ENCODE measurements around the gene SLC12A5.

SLC12A5 gene

GRCh38 chr20:46062151-46062550, 33.1 kb downstream of the SLC12A5 start:
- no peak overlapping the region for H3K27ac ChIP-seq
- TF ChIP-seq CTCF (conservative IDR thresholded peaks at IDR 0.05) = no peak

- H3K27ac ChIP-seq = no peak overlapping the region
- TF ChIP-seq CTCF (conservative IDR thresholded peaks at IDR 0.05) = no peak
These were observed 33.6 kb downstream of the SLC12A5 start for GRCh38 chr20:46062621-46063020.

GRCh38 chr20:46063151-46063550, 34.1 kb downstream of the SLC12A5 start:
- no peak overlapping the region for H3K27ac ChIP-seq
- no peak for TF ChIP-seq CTCF (conservative IDR thresholded peaks at IDR 0.05)

GRCh38 chr20:46063652-46064054, 34.6 kb downstream of the SLC12A5 start:
- no peak overlapping the region for H3K27ac ChIP-seq
- TF ChIP-seq CTCF (conservative IDR thresholded peaks at IDR 0.05) = no peak

GRCh38 chr20:46065006-46065405, 36.0 kb downstream of the SLC12A5 start:
- no peak for TF ChIP-seq CTCF (conservative IDR thresholded peaks at IDR 0.05)
- H3K27ac ChIP-seq = no peak overlapping the region

- no peak overlapping the region for H3K27ac ChIP-seq
- TF ChIP-seq CTCF (conservative IDR thresholded peaks at IDR 0.05) = no peak
These were observed 36.7 kb downstream of the SLC12A5 start for GRCh38 chr20:46065691-46066090.

- no peak overlapping the region for H3K27ac ChIP-seq
- no peak for TF ChIP-seq CTCF (conservative IDR thresholded peaks at IDR 0.05)
These were observed 41.3 kb downstream of the SLC12A5 start for GRCh38 chr20:46070215-46070900.
